ENCODE measurements around the gene UCK1. TPM values are rescaled to one million over a fixed set of nuclear protein-coding genes. Genes with fewer than 3 reads are reported as not detected.

The UCK1 gene
- total RNA-seq, 4 donors from 2014 or later = 22.0 to 35.1 (median 25.4) TPM

DNA sequence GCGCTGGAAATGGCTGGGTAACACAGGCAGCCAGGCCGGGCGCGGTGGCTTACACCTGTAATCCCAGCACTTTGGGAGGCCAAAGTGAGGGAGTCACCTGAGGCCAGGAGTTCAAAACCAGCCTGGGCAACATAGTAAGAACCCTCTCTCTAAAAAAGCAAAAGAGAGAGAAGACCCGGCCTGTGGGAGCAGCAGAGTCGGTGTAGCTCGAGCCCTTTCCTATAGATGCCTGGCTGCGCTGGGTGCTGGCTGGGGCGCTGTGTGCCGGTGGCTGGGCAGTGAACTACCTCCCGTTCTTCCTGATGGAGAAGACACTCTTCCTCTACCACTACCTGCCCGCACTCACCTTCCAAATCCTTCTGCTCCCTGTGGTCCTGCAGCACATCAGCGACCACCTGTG, 9.2 kb downstream of the UCK1 start:
- H3K4me3 ChIP-seq (ENCODE audit: low read depth, poor library complexity, severe bottlenecking) = no peak overlapping the region
- TF ChIP-seq, protein P1, sequence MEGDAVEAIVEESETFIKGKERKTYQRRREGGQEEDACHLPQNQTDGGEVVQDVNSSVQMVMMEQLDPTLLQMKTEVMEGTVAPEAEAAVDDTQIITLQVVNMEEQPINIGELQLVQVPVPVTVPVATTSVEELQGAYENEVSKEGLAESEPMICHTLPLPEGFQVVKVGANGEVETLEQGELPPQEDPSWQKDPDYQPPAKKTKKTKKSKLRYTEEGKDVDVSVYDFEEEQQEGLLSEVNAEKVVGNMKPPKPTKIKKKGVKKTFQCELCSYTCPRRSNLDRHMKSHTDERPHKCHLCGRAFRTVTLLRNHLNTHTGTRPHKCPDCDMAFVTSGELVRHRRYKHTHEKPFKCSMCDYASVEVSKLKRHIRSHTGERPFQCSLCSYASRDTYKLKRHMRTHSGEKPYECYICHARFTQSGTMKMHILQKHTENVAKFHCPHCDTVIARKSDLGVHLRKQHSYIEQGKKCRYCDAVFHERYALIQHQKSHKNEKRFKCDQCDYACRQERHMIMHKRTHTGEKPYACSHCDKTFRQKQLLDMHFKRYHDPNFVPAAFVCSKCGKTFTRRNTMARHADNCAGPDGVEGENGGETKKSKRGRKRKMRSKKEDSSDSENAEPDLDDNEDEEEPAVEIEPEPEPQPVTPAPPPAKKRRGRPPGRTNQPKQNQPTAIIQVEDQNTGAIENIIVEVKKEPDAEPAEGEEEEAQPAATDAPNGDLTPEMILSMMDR (IDR thresholded peaks at IDR 0.05) = no peak
- no peak for TF ChIP-seq POLR2A (IDR thresholded peaks at IDR 0.05)
- intact Hi-C loops (cut with DNase I; ENCODE audit: low total_unique reads) = no loop called here
- WGBS, 2 donors = 94 to 96% methylated on average over 13 of the region's 13 CpGs
- no peak for DNase-seq (ENCODE audit: low spot score in 2 of 2)

DNA sequence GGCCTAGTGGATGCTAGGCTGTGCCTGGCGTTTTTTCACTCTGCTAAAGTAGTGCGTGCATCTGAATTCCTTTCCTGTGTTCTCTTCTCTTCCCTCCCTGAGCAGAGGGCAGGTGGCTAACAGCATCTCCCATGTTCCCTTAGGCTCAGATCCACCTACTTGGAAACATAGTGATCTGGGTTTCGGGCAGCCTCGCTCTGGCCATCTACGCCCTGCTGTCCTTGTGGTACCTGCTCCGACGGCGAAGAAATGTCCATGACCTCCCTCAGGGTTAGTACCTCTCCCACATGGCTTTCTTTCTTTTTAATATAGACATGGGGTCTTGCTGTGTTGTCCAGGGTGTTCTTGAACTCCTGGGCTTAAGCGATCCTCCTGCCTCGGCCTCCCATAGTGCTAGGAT, 9.9 kb downstream of the UCK1 start:
- no peak overlapping the region for H3K4me3 ChIP-seq (ENCODE audit: low read depth, poor library complexity, severe bottlenecking)
- 92 to 96% methylated on average over 10 of the region's 10 CpGs for WGBS, 2 donors
- DNase-seq (ENCODE audit: low spot score in 2 of 2) = no peak
- intact Hi-C loops (cut with DNase I; ENCODE audit: low total_unique reads) = no loop called here
- TF ChIP-seq, protein P1 (IDR thresholded peaks at IDR 0.05) = no peak
- TF ChIP-seq POLR2A (IDR thresholded peaks at IDR 0.05) = no peak

DNA sequence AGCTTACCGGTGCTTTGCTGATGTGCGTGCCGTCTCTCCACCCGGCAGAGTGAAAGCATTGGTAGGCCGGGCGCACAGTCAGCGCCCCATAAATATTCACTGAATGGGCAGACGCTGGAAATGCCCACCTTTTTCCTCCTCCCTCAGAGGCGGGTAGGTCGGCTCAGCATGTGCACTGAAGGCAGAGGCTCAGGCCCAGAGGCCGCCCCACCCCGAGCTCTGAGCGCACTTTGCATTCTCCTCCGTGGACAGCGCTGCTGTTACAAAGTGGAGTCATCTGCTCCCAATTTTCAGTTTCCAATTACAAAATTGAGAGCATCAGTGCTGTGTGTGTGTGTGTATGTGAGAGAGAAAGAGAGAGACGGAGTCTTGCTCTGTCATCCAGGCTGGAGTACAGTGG, 10.6 kb downstream of the UCK1 start:
- intact Hi-C loops (cut with DNase I; ENCODE audit: low total_unique reads) = no loop called here
- 75% methylated on average over 16 of the region's 16 CpGs for WGBS, 2 donors
- no peak overlapping the region for H3K4me3 ChIP-seq (ENCODE audit: low read depth, poor library complexity, severe bottlenecking)
- no peak for TF ChIP-seq POLR2A (IDR thresholded peaks at IDR 0.05)
- TF ChIP-seq, protein P1 (IDR thresholded peaks at IDR 0.05) = no peak
- DNase-seq (ENCODE audit: low spot score in 2 of 2) = no peak

DNA sequence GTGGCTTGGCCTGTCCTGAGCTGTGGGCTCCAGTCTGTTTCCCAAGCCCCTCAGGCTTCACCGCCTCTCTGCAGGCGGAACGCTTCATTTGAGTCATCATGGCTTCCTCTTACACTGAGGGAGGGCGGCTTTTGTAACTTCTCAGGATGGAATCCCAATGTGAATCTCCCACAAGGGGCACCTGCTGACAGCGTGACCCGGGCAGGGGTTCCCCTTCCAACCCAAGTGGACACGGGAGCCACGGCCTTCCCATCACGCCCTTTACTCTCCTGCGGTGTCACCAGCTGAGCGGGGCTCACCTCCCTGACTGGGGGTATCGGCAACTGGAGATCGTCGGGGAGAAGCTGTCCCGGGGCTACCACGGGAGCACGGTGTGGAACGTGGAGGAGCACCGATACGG, 12.5 kb downstream of the UCK1 start:
- DNase-seq (ENCODE audit: low spot score in 2 of 2) = no peak
- no peak for TF ChIP-seq POLR2A (IDR thresholded peaks at IDR 0.05)
- TF ChIP-seq, protein P1 (IDR thresholded peaks at IDR 0.05) = no peak
- no peak overlapping the region for H3K4me3 ChIP-seq (ENCODE audit: low read depth, poor library complexity, severe bottlenecking)
- WGBS, 2 donors = 95 to 97% methylated on average over 20 of the region's 20 CpGs
- intact Hi-C loops (cut with DNase I; ENCODE audit: low total_unique reads) = no loop called here

DNA sequence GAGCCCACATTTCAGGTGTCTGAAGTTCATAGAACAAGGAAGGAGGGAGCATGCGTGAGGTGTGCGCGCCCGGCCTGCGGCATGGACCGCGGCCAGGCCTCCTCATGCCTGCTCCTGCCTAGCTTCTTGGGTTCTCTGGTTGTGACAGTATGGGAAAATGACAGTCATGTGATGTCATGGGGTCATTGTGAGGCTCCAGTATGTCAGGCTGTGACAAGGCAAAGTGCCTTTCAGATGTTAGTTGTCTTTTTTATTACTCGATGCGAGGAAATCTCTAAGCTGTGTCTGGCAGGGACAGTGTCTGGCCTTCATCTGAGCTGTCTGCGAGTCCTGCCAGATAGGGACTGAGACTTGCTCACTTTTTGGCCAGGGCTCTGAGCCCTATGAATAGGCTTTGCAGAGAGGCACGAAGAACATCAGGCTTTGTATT, 13.3 kb downstream of the UCK1 start:
- no peak for DNase-seq (ENCODE audit: low spot score in 2 of 2)
- TF ChIP-seq POLR2A (IDR thresholded peaks at IDR 0.05) = no peak
- TF ChIP-seq, protein P1 (IDR thresholded peaks at IDR 0.05) = no peak
- intact Hi-C loops (cut with DNase I; ENCODE audit: low total_unique reads) = no loop called here
- WGBS, 2 donors = 82 to 90% methylated on average over 11 of the region's 11 CpGs
- no peak overlapping the region for H3K4me3 ChIP-seq (ENCODE audit: low read depth, poor library complexity, severe bottlenecking)

DNA sequence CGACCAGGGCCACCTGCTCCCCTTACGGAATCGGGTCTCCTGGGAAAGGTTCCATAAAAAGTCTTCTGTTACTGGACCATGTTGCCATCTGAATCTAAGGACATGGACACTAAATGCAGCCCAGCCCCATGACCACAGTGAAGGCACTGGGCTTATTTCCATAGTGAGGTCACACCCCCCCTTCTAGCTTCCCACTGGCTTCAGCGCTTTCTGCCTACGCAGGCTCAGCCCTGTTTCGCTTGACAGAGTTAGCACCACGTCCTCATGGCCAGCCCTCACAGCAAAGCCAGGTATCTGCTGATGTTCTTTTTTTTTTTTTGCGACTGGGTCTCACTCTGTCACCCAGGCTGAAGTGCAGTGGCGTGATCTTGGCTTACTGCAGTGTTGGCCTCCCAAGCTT, 14.1 kb downstream of the UCK1 start:
- 91 to 95% methylated on average over 8 to 9 of the region's 9 CpGs for WGBS, 2 donors
- intact Hi-C loops (cut with DNase I; ENCODE audit: low total_unique reads) = no loop called here
- no peak overlapping the region for H3K4me3 ChIP-seq (ENCODE audit: low read depth, poor library complexity, severe bottlenecking)
- DNase-seq (ENCODE audit: low spot score in 2 of 2) = no peak
- TF ChIP-seq, protein P1 (IDR thresholded peaks at IDR 0.05) = no peak
- TF ChIP-seq POLR2A (IDR thresholded peaks at IDR 0.05) = no peak

All from lower leg skin (tissue), 4 donors.